ENCODE results near the gene TMEFF2. TPM values are rescaled to one million over a fixed set of nuclear protein-coding genes. Genes with fewer than 3 reads are reported as not detected.

The TMEFF2 gene
- total RNA-seq, 1 donor from 2014 or later, result not detected

GRCh38 chr2:192068966-192069365, 125.8 kb downstream of the TMEFF2 start:
- no peak for DNase-seq (ENCODE audit: low read depth, low spot score)

GRCh38 chr2:192067631-192068030, 127.1 kb downstream of the TMEFF2 start:
- DNase-seq (ENCODE audit: low read depth, low spot score), result no peak

- no peak for DNase-seq (ENCODE audit: low read depth, low spot score)
Measured at GRCh38 chr2:192064459-192064858, 130.3 kb downstream of the TMEFF2 start.

GRCh38 chr2:192060161-192060560, 134.6 kb downstream of the TMEFF2 start:
- DNase-seq (ENCODE audit: low read depth, low spot score), result no peak

GRCh38 chr2:192059266-192059665, 135.5 kb downstream of the TMEFF2 start:
- DNase-seq (ENCODE audit: low read depth, low spot score), result no peak

- DNase-seq (ENCODE audit: low read depth, low spot score), result no peak
Measured at GRCh38 chr2:192053921-192054320, 140.8 kb downstream of the TMEFF2 start.

- no peak for DNase-seq (ENCODE audit: low read depth, low spot score)
Measured at GRCh38 chr2:192051533-192051932, 143.2 kb downstream of the TMEFF2 start.

- no peak for DNase-seq (ENCODE audit: low read depth, low spot score)
Measured at GRCh38 chr2:192049362-192049761, 145.4 kb downstream of the TMEFF2 start.

- DNase-seq (ENCODE audit: low read depth, low spot score), result no peak
Measured at GRCh38 chr2:192047315-192048107, 147.2 kb downstream of the TMEFF2 start.

GRCh38 chr2:192044496-192044895, 150.2 kb downstream of the TMEFF2 start:
- no peak for DNase-seq (ENCODE audit: low read depth, low spot score)

GRCh38 chr2:192043216-192043870, 151.4 kb downstream of the TMEFF2 start:
- no peak for DNase-seq (ENCODE audit: low read depth, low spot score)

- no peak for DNase-seq (ENCODE audit: low read depth, low spot score)
Measured at GRCh38 chr2:192042126-192042525, 152.6 kb downstream of the TMEFF2 start.

GRCh38 chr2:192038110-192038509, 156.6 kb downstream of the TMEFF2 start:
- no peak for DNase-seq (ENCODE audit: low read depth, low spot score)

GRCh38 chr2:192035731-192036442, 158.8 kb downstream of the TMEFF2 start:
- no peak for DNase-seq (ENCODE audit: low read depth, low spot score)

GRCh38 chr2:192030856-192031255, 163.9 kb downstream of the TMEFF2 start:
- no peak for DNase-seq (ENCODE audit: low read depth, low spot score)

GRCh38 chr2:192030289-192030688, 164.4 kb downstream of the TMEFF2 start:
- no peak for DNase-seq (ENCODE audit: low read depth, low spot score)

GRCh38 chr2:192029089-192029488, 165.6 kb downstream of the TMEFF2 start:
- no peak for DNase-seq (ENCODE audit: low read depth, low spot score)

- no peak for DNase-seq (ENCODE audit: low read depth, low spot score)
Measured at GRCh38 chr2:192026825-192027120, 168.0 kb downstream of the TMEFF2 start.

GRCh38 chr2:192026059-192026824, 168.5 kb downstream of the TMEFF2 start:
- DNase-seq (ENCODE audit: low read depth, low spot score), result no peak

- no peak for DNase-seq (ENCODE audit: low read depth, low spot score)
Measured at GRCh38 chr2:192025637-192026036, 169.1 kb downstream of the TMEFF2 start.

GRCh38 chr2:192023006-192023405, 171.7 kb downstream of the TMEFF2 start:
- DNase-seq (ENCODE audit: low read depth, low spot score), result no peak

GRCh38 chr2:192017844-192018243, 176.9 kb downstream of the TMEFF2 start:
- DNase-seq (ENCODE audit: low read depth, low spot score), result no peak

Measured in pulmonary artery endothelial cell (primary cell).